CD14-positive monocyte (primary cell): ENCODE data around the gene EEPD1. TPM values are rescaled to one million over a fixed set of nuclear protein-coding genes. Genes with fewer than 3 reads are reported as not detected.
"Not testable (repeated sequence)": the region's sequence is repeated elsewhere in the genome, so short reads cannot be mapped to it uniquely, and the experiment has no call there.

ENCODE experiments used
- DNase-seq, 3 donors: peaks; one replicate each; pipeline ENCODE4 v3.0.0-alpha.2; 2011 to 2022
- H2AFZ ChIP-seq: 2 replicates; pipeline ENCODE4 v1.6.0; 2012; ENCODE audit warnings: mild to moderate bottlenecking, low read depth, low read length, inconsistent platforms; ENCODE audit not compliant: insufficient read depth, poor library complexity, severe bottlenecking
- H3K27ac ChIP-seq, 2 donors: 1 replicate in 1 of 2; 2 replicates in 1 of 2; pipeline ENCODE4 v1.5.1; 2012 to 2013; ENCODE audit warnings: low read length in 2 of 2, control low read depth in 1 of 2, inconsistent platforms in 1 of 2, low read depth in 1 of 2, mild to moderate bottlenecking in 1 of 2
- H3K27me3 ChIP-seq, 2 donors: one replicate each; pipeline versions ENCODE4 v1.6.0 to v1.6.1; 2011 to 2013; ENCODE audit warnings: low read length in 2 of 2; ENCODE audit not compliant: control insufficient read depth in 2 of 2, insufficient read depth in 2 of 2
- H3K36me3 ChIP-seq, 2 donors: replicated peaks in 1 of 2; 1 replicate in 1 of 2; 2 replicates in 1 of 2; pipeline versions ENCODE4 v1.5.1 to v1.6.1; 2012 to 2013; ENCODE audit warnings: low read length in 2 of 2, control low read depth in 1 of 2, inconsistent platforms in 1 of 2, mild to moderate bottlenecking in 1 of 2; ENCODE audit not compliant: insufficient read depth in 2 of 2, control insufficient read depth in 1 of 2
- H3K4me1 ChIP-seq, 2 donors: 1 replicate in 1 of 2; 2 replicates in 1 of 2; pipeline versions ENCODE4 v1.5.1 to v1.6.1; 2012 to 2013; ENCODE audit warnings: low read length in 2 of 2, control low read depth in 1 of 2, inconsistent platforms in 1 of 2, mild to moderate bottlenecking in 1 of 2, moderate library complexity in 1 of 2; ENCODE audit not compliant: insufficient read depth in 2 of 2, control insufficient read depth in 1 of 2
- H3K4me2 ChIP-seq: replicated peaks from 2 replicates; pipeline ENCODE3; 2012; ENCODE audit warnings: low read length, moderate library complexity, mild to moderate bottlenecking; ENCODE audit not compliant: poor library complexity, severe bottlenecking; ENCODE audit errors: extremely low read depth
- H3K4me3 ChIP-seq, 3 experiments: fragments of 200-600 bp in 1 of 3; sonication (generic) in 1 of 3; replicated peaks in 1 of 3; 1 replicate in 2 of 3; 2 replicates in 1 of 3; pipeline ENCODE4 v1.5.1; 2011 to 2013; ENCODE audit warnings: low read length in 3 of 3, mild to moderate bottlenecking in 3 of 3, control low read depth in 2 of 3, low read depth in 2 of 3, inconsistent platforms in 1 of 3, moderate library complexity in 1 of 3
- H3K79me2 ChIP-seq: 2 replicates; pipeline ENCODE4 v1.6.0; 2012; ENCODE audit warnings: mild to moderate bottlenecking, control low read depth, inconsistent platforms, low read length, moderate library complexity; ENCODE audit not compliant: insufficient read depth
- H3K9ac ChIP-seq: 2 replicates; pipeline ENCODE4 v1.6.0; 2017; ENCODE audit warnings: low read length, mild to moderate bottlenecking; ENCODE audit not compliant: insufficient read depth, poor library complexity, severe bottlenecking
- H3K9me3 ChIP-seq, 2 donors: replicated peaks in 1 of 2; 1 replicate in 1 of 2; 2 replicates in 1 of 2; pipeline versions ENCODE4 v1.5.1 to v1.6.1; 2012 to 2013; ENCODE audit warnings: low read length in 2 of 2, control low read depth in 1 of 2; ENCODE audit not compliant: control insufficient read depth in 1 of 2, insufficient read depth in 1 of 2
- H4K20me1 ChIP-seq: 2 replicates; pipeline ENCODE4 v1.6.0; 2012; ENCODE audit warnings: mild to moderate bottlenecking, low read length, control low read depth, moderate library complexity; ENCODE audit not compliant: insufficient read depth
- H3K27ac Mint-ChIP-seq, 7 donors: one replicate each; pipeline ENCODE4 v1.8.0; 2020; ENCODE audit warnings: mild to moderate bottlenecking in 7 of 7, mixed read lengths in 7 of 7, moderate library complexity in 6 of 7, inconsistent platforms in 2 of 7
- H3K27me3 Mint-ChIP-seq, 3 donors: one replicate each; pipeline ENCODE4 v1.8.0; 2021 to 2022; ENCODE audit warnings: low read depth in 3 of 3, mild to moderate bottlenecking in 3 of 3, mixed read lengths in 3 of 3, moderate library complexity in 3 of 3, inconsistent platforms in 1 of 3
- H3K36me3 Mint-ChIP-seq, 2 donors: one replicate each; pipeline ENCODE4 v1.8.0; 2020; ENCODE audit warnings: mixed read lengths in 2 of 2, inconsistent platforms in 1 of 2, mild to moderate bottlenecking in 1 of 2
- H3K4me1 Mint-ChIP-seq: one replicate; pipeline ENCODE4 v1.8.0; 2020; ENCODE audit warnings: mild to moderate bottlenecking, mixed read lengths
- H3K4me3 Mint-ChIP-seq, 2 donors: one replicate each; pipeline ENCODE4 v1.8.0; 2020; ENCODE audit warnings: mild to moderate bottlenecking in 2 of 2, mixed read lengths in 2 of 2, moderate library complexity in 1 of 2
- H3K9me3 Mint-ChIP-seq, 7 donors: one replicate each; pipeline ENCODE4 v1.8.0; 2020 to 2022; ENCODE audit warnings: mixed read lengths in 7 of 7, mild to moderate bottlenecking in 6 of 7, moderate library complexity in 6 of 7, inconsistent platforms in 2 of 7
- CTCF ChIP-seq: fragments of 200-600 bp; IDR thresholded peaks from one replicate; pipeline ENCODE4 v1.8.0; 2022; ENCODE audit warnings: antibody characterized with exemption, mild to moderate bottlenecking
- WGBS: methylation state at CpG from one replicate; pipeline ENCODE4 v1.1.5; 2013; ENCODE audit warnings: missing lambda C conversion rate; ENCODE audit not compliant: insufficient coverage; 5-methylcytosine and 5-hydroxymethylcytosine counted together
- intact Hi-C, 2 donors: fragments of 100-400 bp; cut with micrococcal nuclease; formaldehyde crosslinking; loops; one replicate each; pipeline versions ENCODE4 v1.15.0 to v1.15.1; 2023
- polyA plus RNA-seq, 3 donors: library from polyadenylated mRNA; depleted of rRNA in 1 of 3; unstranded in 2 of 3; stranded (reverse) in 1 of 3; fragments of 300-500 nt in 2 of 3; fragments of >200 nt in 1 of 3; fragmentation: Illumina TruSeq in 2 of 3; gene quantifications; 1 replicate in 2 of 3; 2 replicates in 1 of 3; pipeline ENCODE4 v1.2.3, GENCODE V29; 2012 to 2021

EEPD1 gene
- polyA plus RNA-seq, 3 donors = 8.6 to 14.4 (median 12.6) TPM

GRCh38 chr7:36318116-36318515 lies 165.1 kb downstream of the EEPD1 start:
- no peak for DNase-seq
- no peak for TF ChIP-seq CTCF
- Histone ChIP-seq H2AFZ (no peak overlapping the region), H3K79me2 (no peaks in the 10 kb centered on the region), H3K27ac (no peak overlapping the region), H3K9ac (no peak overlapping the region), H3K4me1 (no peaks in the 10 kb centered on the region), H4K20me1 (no peaks in the 10 kb centered on the region), H3K36me3 (no peaks in the 10 kb centered on the region), H3K4me2 (no peak overlapping the region), H3K27me3 (no peaks in the 10 kb centered on the region), H3K9me3 (no peaks in the 10 kb centered on the region), H3K4me3 (no peak overlapping the region)
- no peaks in the 10 kb centered on the region for H3K36me3 Mint-ChIP-seq
- no peak overlapping the region for H3K4me3 Mint-ChIP-seq
- peaks cover 3% of the 10 kb centered on the region for H3K4me1 Mint-ChIP-seq
- WGBS = 93% methylated on average over 4 of the region's 8 CpGs
- no peak overlapping the region for H3K27ac Mint-ChIP-seq
- intact Hi-C loops = loop anchor here in 1 of 2 donors (5.0 kb wide), 1 partner anchor 331 kb away; no protein-coding TSS in a partner anchor
- H3K9me3 Mint-ChIP-seq = peaks cover 0 to 2% (median 0%) of the 10 kb centered on the region in 7 donors
- H3K27me3 Mint-ChIP-seq = peaks cover 0 to 5% (median 3%) of the 10 kb centered on the region in 3 donors

- not testable (repeated sequence) for H3K36me3 Mint-ChIP-seq
- WGBS = 100% methylated on average over 3 of the region's 3 CpGs
Measured at GRCh38 chr7:36321284-36321683, 168.2 kb downstream of the EEPD1 start.

More at GRCh38 chr7:36321284-36321683, 168.2 kb downstream of the EEPD1 start:
- H3K27me3 ChIP-seq, H3K36me3 ChIP-seq, H3K4me3 Mint-ChIP-seq, H3K9ac ChIP-seq, H4K20me1 ChIP-seq, H3K79me2 ChIP-seq, H2AFZ ChIP-seq, H3K27ac ChIP-seq, H3K27me3 Mint-ChIP-seq, H3K27ac Mint-ChIP-seq, H3K9me3 Mint-ChIP-seq, DNase-seq, H3K4me1 Mint-ChIP-seq, intact Hi-C loops, H3K4me3 ChIP-seq, H3K4me2 ChIP-seq, H3K4me1 ChIP-seq, H3K9me3 ChIP-seq: not testable (repeated sequence)
